Liver (tissue), 9 donors: ENCODE data around the gene PDGFA. TPM values are rescaled to one million over a fixed set of nuclear protein-coding genes. Genes with fewer than 3 reads are reported as not detected.

Source experiments
- DNase-seq: peaks from one replicate; pipeline ENCODE4 v3.0.0-alpha.2; 2017; ENCODE audit warnings: low spot score
- H3K27ac ChIP-seq, 2 donors: one replicate each; pipeline ENCODE4 v1.7.0; 2013; ENCODE audit warnings: inconsistent platforms in 2 of 2, low read length in 2 of 2, control low read depth in 1 of 2, low read depth in 1 of 2, mild to moderate bottlenecking in 1 of 2
- H3K27me3 ChIP-seq, 4 donors: one replicate each; pipeline versions ENCODE4 v1.6.1 to v1.7.0; 2013; ENCODE audit warnings: low read length in 3 of 4, inconsistent platforms in 1 of 4, mild to moderate bottlenecking in 1 of 4, moderate library complexity in 1 of 4; ENCODE audit not compliant: control insufficient read depth in 4 of 4, insufficient read depth in 4 of 4
- H3K36me3 ChIP-seq, 4 donors: one replicate each; pipeline versions ENCODE4 v1.6.1 to v1.7.0; 2013; ENCODE audit warnings: low read length in 3 of 4, mild to moderate bottlenecking in 3 of 4, low read depth in 1 of 4, moderate library complexity in 1 of 4; ENCODE audit not compliant: control insufficient read depth in 4 of 4, insufficient read depth in 3 of 4
- H3K4me1 ChIP-seq, 4 donors: one replicate each; pipeline versions ENCODE4 v1.6.1 to v1.7.0; 2013; ENCODE audit warnings: low read length in 3 of 4, mild to moderate bottlenecking in 3 of 4, moderate library complexity in 1 of 4; ENCODE audit not compliant: control insufficient read depth in 4 of 4, insufficient read depth in 4 of 4
- H3K4me3 ChIP-seq, 3 donors: one replicate each; pipeline versions ENCODE4 v1.6.1 to v1.7.0; 2013; ENCODE audit warnings: low read length in 3 of 3, control low read depth in 1 of 3, low read depth in 1 of 3, mild to moderate bottlenecking in 1 of 3
- H3K9ac ChIP-seq, 2 donors: one replicate each; pipeline ENCODE4 v1.7.0; 2013; ENCODE audit warnings: low read length in 2 of 2, mild to moderate bottlenecking in 2 of 2, moderate library complexity in 2 of 2, control low read depth in 1 of 2, low read depth in 1 of 2
- H3K9me3 ChIP-seq, 4 donors: one replicate each; pipeline versions ENCODE4 v1.6.1 to v1.7.0; 2013; ENCODE audit warnings: low read length in 3 of 4; ENCODE audit not compliant: control insufficient read depth in 4 of 4
- ATF3 ChIP-seq: IDR thresholded peaks from 2 replicates; pipeline ENCODE4 v1.6.1; 2016; ENCODE audit warnings: antibody characterized with exemption
- EGR1 ChIP-seq, 2 donors: IDR thresholded peaks; 2 replicates each; pipeline ENCODE4 v1.6.1; 2016 to 2018; ENCODE audit warnings: antibody characterized with exemption in 2 of 2, low read depth in 2 of 2
- FOXA1 ChIP-seq: IDR thresholded peaks from 2 replicates; pipeline ENCODE4 v1.6.1; 2016; ENCODE audit warnings: antibody characterized with exemption
- FOXA2 ChIP-seq: IDR thresholded peaks from 2 replicates; pipeline ENCODE4 v1.6.1; 2016; ENCODE audit warnings: antibody characterized with exemption
- GABPA ChIP-seq, 2 donors: IDR thresholded peaks in 1 of 2; conservative IDR thresholded peaks in 1 of 2; 2 replicates each; pipeline ENCODE4 v1.6.1; 2016; ENCODE audit warnings: antibody characterized with exemption in 2 of 2, mild to moderate bottlenecking in 1 of 2, moderate library complexity in 1 of 2
- HNF4A ChIP-seq, 2 donors: conservative IDR thresholded peaks; 2 replicates each; pipeline ENCODE4 v1.6.1; 2016; ENCODE audit warnings: antibody characterized with exemption in 2 of 2, mild to moderate bottlenecking in 2 of 2
- HNF4G ChIP-seq: IDR thresholded peaks from 2 replicates; pipeline ENCODE4 v1.6.1; 2016; ENCODE audit warnings: antibody characterized with exemption
- JUND ChIP-seq, 2 donors: IDR thresholded peaks; 2 replicates each; pipeline ENCODE4 v1.6.1; 2016; ENCODE audit warnings: antibody characterized with exemption in 2 of 2
- MAX ChIP-seq: IDR thresholded peaks from 2 replicates; pipeline ENCODE4 v1.6.1; 2016; ENCODE audit warnings: antibody characterized with exemption
- NR2F2 ChIP-seq: IDR thresholded peaks from 2 replicates; pipeline ENCODE4 v1.6.1; 2016; ENCODE audit warnings: antibody characterized with exemption
- RAD21 ChIP-seq, 2 donors: IDR thresholded peaks; 2 replicates each; pipeline ENCODE4 v1.6.1; 2016; ENCODE audit warnings: antibody characterized with exemption in 2 of 2, mild to moderate bottlenecking in 2 of 2
- REST ChIP-seq: IDR thresholded peaks from 2 replicates; pipeline ENCODE4 v1.6.1; 2016; ENCODE audit warnings: antibody characterized with exemption, mild to moderate bottlenecking
- RXRA ChIP-seq, 2 donors: IDR thresholded peaks; 2 replicates each; pipeline ENCODE4 v1.6.1; 2017 to 2018; ENCODE audit warnings: antibody characterized with exemption in 2 of 2, mild to moderate bottlenecking in 1 of 2
- SP1 ChIP-seq: IDR thresholded peaks from 2 replicates; pipeline ENCODE4 v1.6.1; 2018; ENCODE audit warnings: antibody characterized with exemption, mild to moderate bottlenecking
- TAF1 ChIP-seq: conservative IDR thresholded peaks from 2 replicates; pipeline ENCODE4 v1.6.1; 2016; ENCODE audit warnings: antibody characterized with exemption, mild to moderate bottlenecking
- YY1 ChIP-seq: IDR thresholded peaks from 2 replicates; pipeline ENCODE4 v1.6.1; 2016; ENCODE audit warnings: antibody characterized with exemption, mild to moderate bottlenecking
- WGBS: extraction: QIAGEN DNeasy Blood & Tissue Kit; methylation state at CpG from one replicate; pipeline ENCODE4 v1.1.7; 2013; 5-methylcytosine and 5-hydroxymethylcytosine counted together
- polyA plus RNA-seq, 2 donors: library from polyadenylated mRNA; stranded (reverse) in 1 of 2; unstranded in 1 of 2; fragments of 200-250 nt in 1 of 2; fragments of >200 nt in 1 of 2; fragmentation: Nextera tagmentation in 1 of 2; extraction: Ambion mirVana in 1 of 2; gene quantifications; one replicate each; pipeline versions ENCODE4 v1.2.1 to v1.2.3, GENCODE V29; 2013 to 2015
- total RNA-seq, 2 donors: library from RNA; depleted of rRNA; stranded (reverse); fragments of >200 nt; gene quantifications; one replicate each; pipeline ENCODE4 v1.2.3, GENCODE V29; 2014
- TF ChIP-seq, protein P1 (sequence below): fragments of 150-350 bp; IDR thresholded peaks from 2 replicates; pipeline ENCODE4 v1.5.1; 2017; ENCODE audit warnings: improper control_type of control experiment, low read depth, low read length; ENCODE audit not compliant: missing input control
- TF ChIP-seq, protein P2 (sequence below): IDR thresholded peaks from 2 replicates; pipeline ENCODE4 v1.6.1; 2016; ENCODE audit warnings: antibody characterized with exemption
- donor health status: healthy.
- donor health status: healthy.
- donor health status: healthy.
- donor health status: healthy.
- donor health status: healthy.

PDGFA gene
- total and polyA plus RNA-seq, 4 donors, result 1.4 to 5.1 (median 2.0) TPM

DNA sequence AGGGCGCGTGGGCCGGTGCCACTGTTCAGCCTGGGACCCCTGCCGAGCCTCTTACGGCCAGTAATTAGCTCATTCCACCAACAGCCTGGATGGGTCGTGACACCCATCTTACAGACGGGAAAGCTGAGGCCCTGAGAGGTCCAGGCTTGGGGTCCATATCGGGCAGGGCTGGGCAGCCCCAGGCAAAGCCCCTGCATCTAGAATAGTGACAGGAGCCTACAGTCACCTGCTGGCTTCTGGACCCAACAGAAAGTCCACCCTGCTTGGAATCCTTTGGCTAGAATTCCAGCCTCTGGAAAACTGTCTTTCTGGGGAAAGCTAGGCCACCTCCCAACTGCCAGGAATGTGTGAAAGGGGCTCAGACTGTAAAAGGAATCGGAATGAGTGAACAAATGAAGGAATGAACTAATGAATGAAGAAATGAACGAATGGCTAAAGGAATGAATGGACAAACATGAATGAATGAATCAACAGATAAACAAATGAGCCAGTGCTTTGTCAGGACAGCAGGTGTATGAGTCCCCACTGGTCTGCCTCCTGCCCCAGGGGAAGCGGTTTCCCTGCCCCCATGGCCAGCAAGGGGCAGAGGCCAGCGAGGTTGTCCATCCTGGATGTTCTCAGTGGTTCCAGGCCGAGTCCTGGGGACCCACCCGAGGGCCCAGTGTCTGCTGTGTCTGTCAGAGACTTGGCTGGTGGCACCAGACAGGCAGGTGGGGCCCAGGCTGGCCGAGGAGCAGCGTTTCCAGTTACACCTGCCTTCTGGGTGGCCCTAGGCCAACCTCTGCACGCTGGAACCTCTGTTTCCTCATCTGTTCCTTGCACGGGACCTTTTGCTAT, 24.1 kb upstream of the PDGFA start (continued):
- TF ChIP-seq REST (no peak), HNF4A (conservative IDR thresholded peaks at IDR 0.05) (no peak), FOXA2 (no peak), HNF4G (no peak), FOXA1 (no peak), RAD21 (IDR thresholded peaks at IDR 0.05) (no peak)

GRCh38 chr7:542713-543500, 23.3 kb upstream of the PDGFA start:
- no peak for DNase-seq
- Histone ChIP-seq H3K27me3 (no peaks in the 10 kb centered on the region), H3K4me3 (no peak overlapping the region), H3K9ac (no peak overlapping the region), H3K9me3 (peaks cover 0 to 2% (median 0%) of the 10 kb centered on the region in 4 donors), H3K4me1 (no peaks in the 10 kb centered on the region), H3K36me3 (no peaks in the 10 kb centered on the region), H3K27ac (no peak overlapping the region)
- 77% methylated on average over 27 of the region's 27 CpGs for WGBS
- TF ChIP-seq RXRA (IDR thresholded peaks at IDR 0.05) (no peak), ATF3 (no peak), REST (no peak), RAD21 (IDR thresholded peaks at IDR 0.05) (no peak), TAF1 (no peak), GABPA (IDR thresholded peaks at IDR 0.05 in 1 of 2, conservative IDR thresholded peaks at IDR 0.05 in 1 of 2) (no peak), EGR1 (IDR thresholded peaks at IDR 0.05; ENCODE audit: low read depth in 2 of 2) (no peak), FOXA1 (no peak), SP1 (no peak), NR2F2 (no peak), YY1 (no peak), HNF4A (conservative IDR thresholded peaks at IDR 0.05) (no peak), JUND (IDR thresholded peaks at IDR 0.05) (no peak), FOXA2 (no peak), MAX (no peak), HNF4G (no peak)
- TF ChIP-seq, protein P1, sequence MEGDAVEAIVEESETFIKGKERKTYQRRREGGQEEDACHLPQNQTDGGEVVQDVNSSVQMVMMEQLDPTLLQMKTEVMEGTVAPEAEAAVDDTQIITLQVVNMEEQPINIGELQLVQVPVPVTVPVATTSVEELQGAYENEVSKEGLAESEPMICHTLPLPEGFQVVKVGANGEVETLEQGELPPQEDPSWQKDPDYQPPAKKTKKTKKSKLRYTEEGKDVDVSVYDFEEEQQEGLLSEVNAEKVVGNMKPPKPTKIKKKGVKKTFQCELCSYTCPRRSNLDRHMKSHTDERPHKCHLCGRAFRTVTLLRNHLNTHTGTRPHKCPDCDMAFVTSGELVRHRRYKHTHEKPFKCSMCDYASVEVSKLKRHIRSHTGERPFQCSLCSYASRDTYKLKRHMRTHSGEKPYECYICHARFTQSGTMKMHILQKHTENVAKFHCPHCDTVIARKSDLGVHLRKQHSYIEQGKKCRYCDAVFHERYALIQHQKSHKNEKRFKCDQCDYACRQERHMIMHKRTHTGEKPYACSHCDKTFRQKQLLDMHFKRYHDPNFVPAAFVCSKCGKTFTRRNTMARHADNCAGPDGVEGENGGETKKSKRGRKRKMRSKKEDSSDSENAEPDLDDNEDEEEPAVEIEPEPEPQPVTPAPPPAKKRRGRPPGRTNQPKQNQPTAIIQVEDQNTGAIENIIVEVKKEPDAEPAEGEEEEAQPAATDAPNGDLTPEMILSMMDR, result no peak
- TF ChIP-seq, protein P2, sequence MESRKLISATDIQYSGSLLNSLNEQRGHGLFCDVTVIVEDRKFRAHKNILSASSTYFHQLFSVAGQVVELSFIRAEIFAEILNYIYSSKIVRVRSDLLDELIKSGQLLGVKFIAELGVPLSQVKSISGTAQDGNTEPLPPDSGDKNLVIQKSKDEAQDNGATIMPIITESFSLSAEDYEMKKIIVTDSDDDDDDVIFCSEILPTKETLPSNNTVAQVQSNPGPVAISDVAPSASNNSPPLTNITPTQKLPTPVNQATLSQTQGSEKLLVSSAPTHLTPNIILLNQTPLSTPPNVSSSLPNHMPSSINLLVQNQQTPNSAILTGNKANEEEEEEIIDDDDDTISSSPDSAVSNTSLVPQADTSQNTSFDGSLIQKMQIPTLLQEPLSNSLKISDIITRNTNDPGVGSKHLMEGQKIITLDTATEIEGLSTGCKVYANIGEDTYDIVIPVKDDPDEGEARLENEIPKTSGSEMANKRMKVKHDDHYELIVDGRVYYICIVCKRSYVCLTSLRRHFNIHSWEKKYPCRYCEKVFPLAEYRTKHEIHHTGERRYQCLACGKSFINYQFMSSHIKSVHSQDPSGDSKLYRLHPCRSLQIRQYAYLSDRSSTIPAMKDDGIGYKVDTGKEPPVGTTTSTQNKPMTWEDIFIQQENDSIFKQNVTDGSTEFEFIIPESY, result no peak
